Liver (tissue), 9 donors: ENCODE results near the gene CCDC152. TPM values are rescaled to one million over a fixed set of nuclear protein-coding genes. Genes with fewer than 3 reads are reported as not detected.

Experiments
- DNase-seq: peaks from one replicate; pipeline ENCODE4 v3.0.0-alpha.2; 2017; ENCODE audit warnings: low spot score
- H3K27ac ChIP-seq, 2 donors: one replicate each; pipeline ENCODE4 v1.7.0; 2013; ENCODE audit warnings: inconsistent platforms in 2 of 2, low read length in 2 of 2, control low read depth in 1 of 2, low read depth in 1 of 2, mild to moderate bottlenecking in 1 of 2
- H3K27me3 ChIP-seq, 4 donors: one replicate each; pipeline versions ENCODE4 v1.6.1 to v1.7.0; 2013; ENCODE audit warnings: low read length in 3 of 4, inconsistent platforms in 1 of 4, mild to moderate bottlenecking in 1 of 4, moderate library complexity in 1 of 4; ENCODE audit not compliant: control insufficient read depth in 4 of 4, insufficient read depth in 4 of 4
- H3K36me3 ChIP-seq, 4 donors: one replicate each; pipeline versions ENCODE4 v1.6.1 to v1.7.0; 2013; ENCODE audit warnings: low read length in 3 of 4, mild to moderate bottlenecking in 3 of 4, low read depth in 1 of 4, moderate library complexity in 1 of 4; ENCODE audit not compliant: control insufficient read depth in 4 of 4, insufficient read depth in 3 of 4
- H3K4me1 ChIP-seq, 4 donors: one replicate each; pipeline versions ENCODE4 v1.6.1 to v1.7.0; 2013; ENCODE audit warnings: low read length in 3 of 4, mild to moderate bottlenecking in 3 of 4, moderate library complexity in 1 of 4; ENCODE audit not compliant: control insufficient read depth in 4 of 4, insufficient read depth in 4 of 4
- H3K4me3 ChIP-seq, 3 donors: one replicate each; pipeline versions ENCODE4 v1.6.1 to v1.7.0; 2013; ENCODE audit warnings: low read length in 3 of 3, control low read depth in 1 of 3, low read depth in 1 of 3, mild to moderate bottlenecking in 1 of 3
- H3K9ac ChIP-seq, 2 donors: one replicate each; pipeline ENCODE4 v1.7.0; 2013; ENCODE audit warnings: low read length in 2 of 2, mild to moderate bottlenecking in 2 of 2, moderate library complexity in 2 of 2, control low read depth in 1 of 2, low read depth in 1 of 2
- H3K9me3 ChIP-seq, 4 donors: one replicate each; pipeline versions ENCODE4 v1.6.1 to v1.7.0; 2013; ENCODE audit warnings: low read length in 3 of 4; ENCODE audit not compliant: control insufficient read depth in 4 of 4
- EGR1 ChIP-seq, 2 donors: IDR thresholded peaks; 2 replicates each; pipeline ENCODE4 v1.6.1; 2016 to 2018; ENCODE audit warnings: antibody characterized with exemption in 2 of 2, low read depth in 2 of 2
- FOXA1 ChIP-seq: IDR thresholded peaks from 2 replicates; pipeline ENCODE4 v1.6.1; 2016; ENCODE audit warnings: antibody characterized with exemption
- FOXA2 ChIP-seq: IDR thresholded peaks from 2 replicates; pipeline ENCODE4 v1.6.1; 2016; ENCODE audit warnings: antibody characterized with exemption
- GABPA ChIP-seq, 2 donors: IDR thresholded peaks in 1 of 2; conservative IDR thresholded peaks in 1 of 2; 2 replicates each; pipeline ENCODE4 v1.6.1; 2016; ENCODE audit warnings: antibody characterized with exemption in 2 of 2, mild to moderate bottlenecking in 1 of 2, moderate library complexity in 1 of 2
- HNF4A ChIP-seq, 2 donors: conservative IDR thresholded peaks; 2 replicates each; pipeline ENCODE4 v1.6.1; 2016; ENCODE audit warnings: antibody characterized with exemption in 2 of 2, mild to moderate bottlenecking in 2 of 2
- HNF4G ChIP-seq: IDR thresholded peaks from 2 replicates; pipeline ENCODE4 v1.6.1; 2016; ENCODE audit warnings: antibody characterized with exemption
- JUND ChIP-seq, 2 donors: IDR thresholded peaks; 2 replicates each; pipeline ENCODE4 v1.6.1; 2016; ENCODE audit warnings: antibody characterized with exemption in 2 of 2
- NR2F2 ChIP-seq: IDR thresholded peaks from 2 replicates; pipeline ENCODE4 v1.6.1; 2016; ENCODE audit warnings: antibody characterized with exemption
- RAD21 ChIP-seq, 2 donors: IDR thresholded peaks; 2 replicates each; pipeline ENCODE4 v1.6.1; 2016; ENCODE audit warnings: antibody characterized with exemption in 2 of 2, mild to moderate bottlenecking in 2 of 2
- SP1 ChIP-seq: IDR thresholded peaks from 2 replicates; pipeline ENCODE4 v1.6.1; 2018; ENCODE audit warnings: antibody characterized with exemption, mild to moderate bottlenecking
- WGBS: extraction: QIAGEN DNeasy Blood & Tissue Kit; methylation state at CpG from one replicate; pipeline ENCODE4 v1.1.7; 2013; 5-methylcytosine and 5-hydroxymethylcytosine counted together
- polyA plus RNA-seq, 2 donors: library from polyadenylated mRNA; stranded (reverse) in 1 of 2; unstranded in 1 of 2; fragments of 200-250 nt in 1 of 2; fragments of >200 nt in 1 of 2; fragmentation: Nextera tagmentation in 1 of 2; extraction: Ambion mirVana in 1 of 2; gene quantifications; one replicate each; pipeline versions ENCODE4 v1.2.1 to v1.2.3, GENCODE V29; 2013 to 2015
- total RNA-seq, 2 donors: library from RNA; depleted of rRNA; stranded (reverse); fragments of >200 nt; gene quantifications; one replicate each; pipeline ENCODE4 v1.2.3, GENCODE V29; 2014
- TF ChIP-seq, protein P1 (sequence below): IDR thresholded peaks from 2 replicates; pipeline ENCODE4 v1.6.1; 2016; ENCODE audit warnings: antibody characterized with exemption
- TF ChIP-seq, protein P2 (sequence below): IDR thresholded peaks from 2 replicates; pipeline ENCODE4 v1.6.1; 2016; ENCODE audit warnings: antibody characterized with exemption
- TF ChIP-seq, protein P3 (sequence below): IDR thresholded peaks from 2 replicates; pipeline ENCODE4 v1.6.1; 2016; ENCODE audit warnings: antibody characterized with exemption, mild to moderate bottlenecking
- TF ChIP-seq, protein P4 (sequence below): fragments of 150-350 bp; IDR thresholded peaks from 2 replicates; pipeline ENCODE4 v1.5.1; 2017; ENCODE audit warnings: improper control_type of control experiment, low read depth, low read length; ENCODE audit not compliant: missing input control
- donor health status: healthy.
- donor health status: healthy.
- donor health status: healthy.
- donor health status: healthy.
- donor health status: healthy.

The CCDC152 gene
- total and polyA plus RNA-seq, 4 donors = 0.08 to 81.4 (median 3.3) TPM

DNA sequence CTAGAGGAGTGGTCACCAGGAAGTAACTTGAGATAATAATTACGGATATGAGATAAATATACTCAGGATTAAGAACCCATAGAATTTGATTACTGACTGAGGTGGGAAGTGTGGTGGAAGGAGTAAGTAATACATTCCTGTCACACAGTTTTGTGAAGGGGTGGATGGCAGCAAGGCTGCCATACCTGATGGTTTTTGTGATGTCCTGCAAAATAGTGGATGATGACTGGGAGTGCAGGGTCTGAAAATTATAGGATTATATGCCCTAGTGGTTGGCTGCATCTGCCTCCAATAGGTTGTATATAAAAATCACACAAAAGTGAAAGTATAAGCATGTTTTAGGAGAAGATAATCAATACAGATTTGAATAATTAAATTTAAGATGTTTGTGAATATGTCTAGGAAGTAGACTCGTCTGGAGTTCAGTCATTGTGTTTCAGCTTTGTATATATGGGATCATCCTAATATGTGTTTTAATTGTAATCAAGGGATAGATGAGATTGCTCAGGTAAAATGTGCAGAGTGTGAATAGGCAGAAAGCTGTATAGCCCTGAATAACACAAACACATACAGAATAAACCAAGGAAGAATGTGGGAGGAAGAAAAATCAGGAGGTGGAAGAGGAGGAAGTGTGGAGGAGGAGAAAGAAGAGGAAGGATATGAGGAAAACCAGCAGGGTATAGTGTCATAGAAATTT, 49.5 kb downstream of the CCDC152 start (continued):
- TF ChIP-seq, protein P1, sequence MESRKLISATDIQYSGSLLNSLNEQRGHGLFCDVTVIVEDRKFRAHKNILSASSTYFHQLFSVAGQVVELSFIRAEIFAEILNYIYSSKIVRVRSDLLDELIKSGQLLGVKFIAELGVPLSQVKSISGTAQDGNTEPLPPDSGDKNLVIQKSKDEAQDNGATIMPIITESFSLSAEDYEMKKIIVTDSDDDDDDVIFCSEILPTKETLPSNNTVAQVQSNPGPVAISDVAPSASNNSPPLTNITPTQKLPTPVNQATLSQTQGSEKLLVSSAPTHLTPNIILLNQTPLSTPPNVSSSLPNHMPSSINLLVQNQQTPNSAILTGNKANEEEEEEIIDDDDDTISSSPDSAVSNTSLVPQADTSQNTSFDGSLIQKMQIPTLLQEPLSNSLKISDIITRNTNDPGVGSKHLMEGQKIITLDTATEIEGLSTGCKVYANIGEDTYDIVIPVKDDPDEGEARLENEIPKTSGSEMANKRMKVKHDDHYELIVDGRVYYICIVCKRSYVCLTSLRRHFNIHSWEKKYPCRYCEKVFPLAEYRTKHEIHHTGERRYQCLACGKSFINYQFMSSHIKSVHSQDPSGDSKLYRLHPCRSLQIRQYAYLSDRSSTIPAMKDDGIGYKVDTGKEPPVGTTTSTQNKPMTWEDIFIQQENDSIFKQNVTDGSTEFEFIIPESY = no peak

DNA sequence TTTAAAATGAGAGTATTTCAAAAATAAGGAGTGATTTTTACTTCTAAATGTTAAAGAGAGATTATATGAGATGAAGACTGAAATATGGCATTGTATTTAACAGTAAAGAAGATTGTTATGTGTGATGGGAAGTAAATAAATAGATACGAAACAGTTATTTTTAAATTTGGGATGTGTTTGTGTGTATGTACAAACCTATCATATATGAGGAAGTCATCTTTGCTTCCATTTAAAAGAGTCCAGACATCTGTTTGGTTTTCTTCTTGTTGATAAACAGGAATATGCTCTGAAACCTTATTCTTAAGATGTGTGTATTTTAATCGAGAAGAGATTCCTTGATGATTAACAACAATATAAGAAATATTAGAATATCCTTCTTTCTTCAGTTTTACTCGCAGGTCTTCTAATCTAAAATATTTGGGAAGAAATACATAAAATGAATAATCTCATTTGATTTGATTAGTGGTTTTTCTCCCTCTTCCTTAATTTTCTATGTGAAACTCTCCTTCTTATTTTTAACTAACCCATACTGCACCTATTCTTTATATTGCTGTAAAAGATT, 50.2 kb downstream of the CCDC152 start:
- no peak for DNase-seq
- H3K9me3 ChIP-seq = no peaks in the 10 kb centered on the region
- H3K4me1 ChIP-seq = peaks cover 2 to 27% (median 15%) of the 10 kb centered on the region in 4 donors
- peak overlapping the region; percentile 36 to 45 for H3K9ac ChIP-seq
- no peak for TF ChIP-seq GABPA (IDR thresholded peaks at IDR 0.05 in 1 of 2, conservative IDR thresholded peaks at IDR 0.05 in 1 of 2)
- TF ChIP-seq RAD21 (IDR thresholded peaks at IDR 0.05) = no peak
- no peak for TF ChIP-seq HNF4G
- TF ChIP-seq JUND (IDR thresholded peaks at IDR 0.05) = no peak
- no peak for TF ChIP-seq NR2F2
- TF ChIP-seq EGR1 (IDR thresholded peaks at IDR 0.05; ENCODE audit: low read depth in 2 of 2) = no peak
- TF ChIP-seq FOXA2 = no peak
- TF ChIP-seq FOXA1 = no peak
- TF ChIP-seq, protein P2, sequence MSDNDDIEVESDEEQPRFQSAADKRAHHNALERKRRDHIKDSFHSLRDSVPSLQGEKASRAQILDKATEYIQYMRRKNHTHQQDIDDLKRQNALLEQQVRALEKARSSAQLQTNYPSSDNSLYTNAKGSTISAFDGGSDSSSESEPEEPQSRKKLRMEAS = no peak
- TF ChIP-seq SP1 = no peak
- TF ChIP-seq, protein P3, sequence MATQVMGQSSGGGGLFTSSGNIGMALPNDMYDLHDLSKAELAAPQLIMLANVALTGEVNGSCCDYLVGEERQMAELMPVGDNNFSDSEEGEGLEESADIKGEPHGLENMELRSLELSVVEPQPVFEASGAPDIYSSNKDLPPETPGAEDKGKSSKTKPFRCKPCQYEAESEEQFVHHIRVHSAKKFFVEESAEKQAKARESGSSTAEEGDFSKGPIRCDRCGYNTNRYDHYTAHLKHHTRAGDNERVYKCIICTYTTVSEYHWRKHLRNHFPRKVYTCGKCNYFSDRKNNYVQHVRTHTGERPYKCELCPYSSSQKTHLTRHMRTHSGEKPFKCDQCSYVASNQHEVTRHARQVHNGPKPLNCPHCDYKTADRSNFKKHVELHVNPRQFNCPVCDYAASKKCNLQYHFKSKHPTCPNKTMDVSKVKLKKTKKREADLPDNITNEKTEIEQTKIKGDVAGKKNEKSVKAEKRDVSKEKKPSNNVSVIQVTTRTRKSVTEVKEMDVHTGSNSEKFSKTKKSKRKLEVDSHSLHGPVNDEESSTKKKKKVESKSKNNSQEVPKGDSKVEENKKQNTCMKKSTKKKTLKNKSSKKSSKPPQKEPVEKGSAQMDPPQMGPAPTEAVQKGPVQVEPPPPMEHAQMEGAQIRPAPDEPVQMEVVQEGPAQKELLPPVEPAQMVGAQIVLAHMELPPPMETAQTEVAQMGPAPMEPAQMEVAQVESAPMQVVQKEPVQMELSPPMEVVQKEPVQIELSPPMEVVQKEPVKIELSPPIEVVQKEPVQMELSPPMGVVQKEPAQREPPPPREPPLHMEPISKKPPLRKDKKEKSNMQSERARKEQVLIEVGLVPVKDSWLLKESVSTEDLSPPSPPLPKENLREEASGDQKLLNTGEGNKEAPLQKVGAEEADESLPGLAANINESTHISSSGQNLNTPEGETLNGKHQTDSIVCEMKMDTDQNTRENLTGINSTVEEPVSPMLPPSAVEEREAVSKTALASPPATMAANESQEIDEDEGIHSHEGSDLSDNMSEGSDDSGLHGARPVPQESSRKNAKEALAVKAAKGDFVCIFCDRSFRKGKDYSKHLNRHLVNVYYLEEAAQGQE = no peak
- TF ChIP-seq HNF4A (conservative IDR thresholded peaks at IDR 0.05) = no peak
- TF ChIP-seq, protein P4, sequence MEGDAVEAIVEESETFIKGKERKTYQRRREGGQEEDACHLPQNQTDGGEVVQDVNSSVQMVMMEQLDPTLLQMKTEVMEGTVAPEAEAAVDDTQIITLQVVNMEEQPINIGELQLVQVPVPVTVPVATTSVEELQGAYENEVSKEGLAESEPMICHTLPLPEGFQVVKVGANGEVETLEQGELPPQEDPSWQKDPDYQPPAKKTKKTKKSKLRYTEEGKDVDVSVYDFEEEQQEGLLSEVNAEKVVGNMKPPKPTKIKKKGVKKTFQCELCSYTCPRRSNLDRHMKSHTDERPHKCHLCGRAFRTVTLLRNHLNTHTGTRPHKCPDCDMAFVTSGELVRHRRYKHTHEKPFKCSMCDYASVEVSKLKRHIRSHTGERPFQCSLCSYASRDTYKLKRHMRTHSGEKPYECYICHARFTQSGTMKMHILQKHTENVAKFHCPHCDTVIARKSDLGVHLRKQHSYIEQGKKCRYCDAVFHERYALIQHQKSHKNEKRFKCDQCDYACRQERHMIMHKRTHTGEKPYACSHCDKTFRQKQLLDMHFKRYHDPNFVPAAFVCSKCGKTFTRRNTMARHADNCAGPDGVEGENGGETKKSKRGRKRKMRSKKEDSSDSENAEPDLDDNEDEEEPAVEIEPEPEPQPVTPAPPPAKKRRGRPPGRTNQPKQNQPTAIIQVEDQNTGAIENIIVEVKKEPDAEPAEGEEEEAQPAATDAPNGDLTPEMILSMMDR = no peak
- WGBS = 54% methylated on average over 3 of the region's 3 CpGs
- no peak overlapping the region for H3K27ac ChIP-seq
- H3K4me3 ChIP-seq = no peak overlapping the region
- no peaks in the 10 kb centered on the region for H3K27me3 ChIP-seq
- H3K36me3 ChIP-seq = peaks cover 7 to 46% (median 37%) of the 10 kb centered on the region in 4 donors
